IPS-11a (cell line): ENCODE data around the gene HDAC4.

ENCODE experiments used
- H3K4me3 ChIP-seq: one replicate; pipeline ENCODE4 v1.5.1; 2013; ENCODE audit warnings: low read depth, low read length, control low read depth

HDAC4 gene

GRCh38 chr2:239025951-239026461 lies 374.8 kb downstream of the HDAC4 start:
- no peak overlapping the region for H3K4me3 ChIP-seq

DNA sequence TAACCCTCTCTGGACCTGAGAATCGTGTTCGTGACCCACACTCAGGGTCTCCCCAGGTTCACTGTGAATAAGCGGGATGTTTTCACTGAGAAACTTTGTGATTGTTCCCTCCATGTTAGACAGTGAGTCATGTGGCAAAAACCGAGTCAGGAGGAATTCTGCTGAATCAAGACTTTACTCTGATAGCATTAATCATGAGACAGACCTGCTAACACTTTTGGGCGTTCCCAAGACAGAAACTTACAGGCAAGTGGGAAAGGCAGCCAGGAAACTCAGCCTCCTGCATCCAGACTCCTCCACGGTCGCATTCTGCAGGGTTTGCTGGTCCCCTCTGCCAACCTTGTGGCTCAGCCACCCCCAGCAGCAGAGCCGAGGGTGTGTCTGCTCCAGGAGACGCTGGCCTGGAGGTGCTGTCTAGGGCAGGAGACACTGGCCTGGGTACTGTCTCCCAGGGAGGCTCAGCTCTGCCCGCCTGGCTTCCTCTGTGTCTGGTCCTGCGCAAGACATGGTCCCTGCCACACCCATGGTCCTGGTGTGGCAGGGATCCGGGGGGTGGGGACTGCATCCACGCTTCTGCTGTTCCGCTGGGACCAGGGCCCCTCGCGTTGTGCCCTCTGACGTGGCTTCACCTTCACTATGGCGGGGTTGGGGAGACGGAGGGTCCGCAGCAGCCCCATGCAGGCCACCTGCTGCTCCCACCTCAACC lies 375.6 kb downstream of the HDAC4 start:
- no peak overlapping the region for H3K4me3 ChIP-seq

DNA sequence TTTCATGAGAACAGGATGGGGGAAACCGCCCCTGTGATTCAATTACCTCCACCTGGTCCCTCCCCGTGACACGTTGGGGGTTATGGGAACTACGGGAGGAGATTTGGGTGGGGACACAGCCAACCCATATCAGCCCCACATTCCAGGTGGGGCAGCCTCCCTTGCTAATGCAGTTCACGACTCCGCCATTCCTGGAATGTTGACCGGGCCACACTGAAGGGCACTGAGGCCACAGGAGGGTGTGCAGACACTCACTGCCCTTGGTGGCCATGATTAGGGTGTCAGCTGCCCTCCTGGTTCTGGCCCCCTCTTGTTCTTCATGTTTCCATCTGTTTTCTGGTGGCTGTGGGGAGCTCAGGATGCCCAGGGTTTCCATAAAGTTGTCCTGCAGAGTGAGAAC lies 376.6 kb downstream of the HDAC4 start:
- no peak overlapping the region for H3K4me3 ChIP-seq

GRCh38 chr2:239022437-239023260 lies 378.2 kb downstream of the HDAC4 start:
- no peak overlapping the region for H3K4me3 ChIP-seq

- no peak overlapping the region for H3K4me3 ChIP-seq
Measured at GRCh38 chr2:239021651-239022436, 379.0 kb downstream of the HDAC4 start.

GRCh38 chr2:239021224-239021623 lies 379.6 kb downstream of the HDAC4 start:
- no peak overlapping the region for H3K4me3 ChIP-seq

DNA sequence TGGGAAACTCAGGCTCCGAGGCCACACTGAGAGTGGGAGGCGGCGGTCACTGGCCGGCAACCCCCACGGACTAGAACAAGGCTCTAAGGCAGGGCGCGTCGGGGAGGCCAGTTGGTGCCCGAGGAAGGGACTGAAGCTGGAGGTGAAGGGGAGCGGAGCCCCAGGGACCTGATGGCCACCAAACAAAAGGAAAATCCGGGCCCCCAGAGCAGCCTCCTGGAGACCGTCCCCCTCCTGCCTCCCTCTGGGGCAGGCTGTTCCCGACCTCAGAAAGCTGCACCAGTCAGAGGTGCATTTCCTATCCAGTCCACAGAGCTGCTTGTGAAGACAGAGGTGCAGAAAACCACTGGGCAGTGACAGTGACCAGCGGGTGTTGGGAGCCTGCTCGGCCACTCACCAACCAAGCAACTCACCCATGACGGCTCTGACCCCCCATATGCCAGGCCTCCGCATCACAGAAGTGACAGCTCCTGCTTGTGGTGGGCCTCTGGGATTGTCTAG lies 380.2 kb downstream of the HDAC4 start:
- H3K4me3 ChIP-seq = no peak overlapping the region

DNA sequence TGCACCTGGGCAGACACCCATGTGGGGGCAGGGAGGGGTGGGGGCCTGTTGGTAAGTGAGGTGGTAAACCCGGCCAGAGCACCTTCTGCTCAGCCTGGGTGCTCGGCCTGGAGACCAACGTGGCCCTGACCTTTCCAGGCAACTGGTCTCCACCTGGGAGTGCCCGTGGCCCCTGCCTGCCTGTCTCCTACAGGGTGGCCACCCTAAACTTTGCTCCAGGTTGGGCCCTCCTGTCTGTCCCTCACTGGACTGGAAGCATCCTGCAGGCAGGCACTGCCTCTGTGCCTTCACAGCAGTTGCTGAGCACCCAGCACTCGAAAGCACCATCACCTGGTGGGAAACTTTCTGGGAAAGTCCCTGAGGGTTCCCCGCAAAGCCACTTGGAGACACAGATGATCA lies 381.6 kb downstream of the HDAC4 start:
- H3K4me3 ChIP-seq = no peak overlapping the region

GRCh38 chr2:239018271-239019182 lies 382.3 kb downstream of the HDAC4 start:
- H3K4me3 ChIP-seq = no peak overlapping the region

DNA sequence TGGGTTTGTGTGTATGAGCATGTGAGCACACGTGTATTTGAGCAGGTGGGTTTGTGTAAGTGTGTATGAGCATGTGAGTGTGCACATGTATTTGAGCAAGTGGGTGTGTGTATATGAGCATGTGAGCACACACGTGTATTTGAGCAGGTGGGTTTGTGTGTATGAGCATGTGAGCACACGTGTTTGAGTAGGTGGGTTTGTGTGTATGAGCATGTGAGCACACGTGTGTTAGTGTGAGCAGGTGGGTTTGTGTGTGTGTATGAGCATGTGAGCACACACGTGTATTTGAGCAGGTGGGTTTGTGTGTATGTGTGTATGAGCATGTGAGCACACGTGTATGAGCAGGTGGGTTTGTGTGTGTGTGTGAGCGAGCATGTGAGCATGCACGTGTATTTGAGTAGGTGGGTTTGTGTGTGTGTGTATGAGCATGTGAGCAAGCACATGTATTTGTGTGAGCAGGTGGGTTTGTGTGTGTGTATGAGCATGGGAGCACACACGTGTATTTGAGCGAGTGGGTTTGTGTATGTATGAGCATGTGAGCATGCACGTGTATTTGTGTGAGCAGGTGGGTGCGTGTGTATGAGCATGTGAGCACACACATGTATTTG lies 383.2 kb downstream of the HDAC4 start:
- H3K4me3 ChIP-seq = no peak overlapping the region

GRCh38 chr2:239015901-239016675 lies 384.7 kb downstream of the HDAC4 start:
- H3K4me3 ChIP-seq = no peak overlapping the region

DNA sequence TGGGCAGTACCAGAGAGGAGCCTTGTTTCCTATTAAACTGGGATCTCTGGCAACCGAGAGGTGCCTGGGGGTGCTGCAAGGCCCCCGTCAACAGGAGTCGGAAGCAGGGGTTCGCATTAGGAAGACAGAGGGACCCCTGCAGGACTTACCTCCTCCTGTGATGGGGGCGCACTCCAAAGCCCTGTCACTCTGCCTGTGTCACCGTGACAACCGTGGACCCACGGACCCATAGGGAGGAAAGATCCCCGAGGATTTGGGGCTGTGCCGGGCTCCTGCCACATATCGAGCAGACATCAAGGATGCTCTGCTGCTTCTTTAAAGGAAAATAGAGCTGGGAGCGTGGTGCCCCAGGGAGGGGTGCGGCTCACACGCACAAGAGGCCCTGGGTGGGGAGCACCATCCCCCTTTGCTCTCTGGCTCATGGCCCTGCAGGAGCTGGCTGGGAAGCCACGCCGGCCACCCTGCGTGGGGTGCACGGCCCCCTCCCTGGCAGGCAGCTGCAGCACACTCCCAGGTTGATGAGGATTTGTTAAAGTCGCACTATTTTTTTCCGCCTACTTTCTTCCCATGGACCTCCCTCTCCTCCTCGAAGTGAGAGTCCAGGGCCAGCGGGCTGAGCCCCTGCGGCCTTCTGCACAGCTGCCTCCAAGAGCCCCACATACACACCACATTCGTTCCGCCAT lies 385.5 kb downstream of the HDAC4 start:
- H3K4me3 ChIP-seq = no peak overlapping the region

DNA sequence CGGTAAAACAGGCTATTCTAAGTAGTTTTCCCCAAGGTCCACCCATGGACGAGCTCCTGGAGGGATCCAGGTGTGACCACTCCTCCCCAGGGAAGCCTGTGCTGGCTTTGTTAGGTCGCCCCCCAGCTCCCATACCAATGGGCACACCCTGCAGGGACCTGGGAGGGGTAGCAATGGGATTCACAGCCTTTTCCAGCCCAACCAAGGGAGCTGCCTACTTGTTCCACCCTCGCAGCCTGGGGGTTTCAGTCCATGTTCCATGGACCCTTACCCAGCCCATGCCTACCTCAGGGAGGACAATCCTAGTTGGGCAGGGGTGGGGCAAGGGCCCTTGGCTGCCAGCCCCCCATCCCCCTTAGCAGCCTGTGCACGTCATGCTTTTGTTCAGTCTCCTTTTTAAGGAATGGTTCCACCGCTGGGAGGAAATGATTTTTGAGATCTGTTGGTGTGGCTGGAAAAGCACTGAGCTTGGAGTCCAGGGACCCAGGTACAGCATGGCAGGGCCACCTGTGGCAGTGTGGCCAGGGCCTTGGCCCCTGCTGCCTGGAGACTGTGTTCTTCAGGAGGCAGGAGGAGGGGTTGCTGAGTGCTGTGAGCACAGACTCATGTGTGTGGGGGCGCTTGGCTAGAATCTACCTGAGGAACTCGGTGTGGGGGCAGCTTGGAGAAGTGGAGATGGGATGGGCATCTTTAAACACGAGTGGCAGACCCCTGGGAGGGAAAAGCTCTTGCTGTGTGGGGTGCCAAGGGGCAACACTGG lies 386.2 kb downstream of the HDAC4 start:
- no peak overlapping the region for H3K4me3 ChIP-seq

DNA sequence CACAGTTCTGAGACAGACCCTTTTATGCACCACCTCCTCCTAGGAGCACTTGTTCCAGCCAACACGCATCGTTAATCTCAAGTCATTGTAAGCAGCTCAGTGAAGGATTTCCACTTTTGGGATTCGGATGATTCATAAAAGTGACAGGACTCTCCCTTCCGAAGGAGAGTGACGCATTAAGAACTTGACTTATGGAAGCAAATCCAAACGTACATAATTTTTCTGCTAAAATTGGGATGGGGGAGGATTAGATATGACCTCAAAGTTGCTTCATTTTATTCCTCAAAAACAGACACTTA lies 387.2 kb downstream of the HDAC4 start:
- H3K4me3 ChIP-seq = no peak overlapping the region

- no peak overlapping the region for H3K4me3 ChIP-seq
Measured at GRCh38 chr2:239012936-239013677, 387.7 kb downstream of the HDAC4 start.

DNA sequence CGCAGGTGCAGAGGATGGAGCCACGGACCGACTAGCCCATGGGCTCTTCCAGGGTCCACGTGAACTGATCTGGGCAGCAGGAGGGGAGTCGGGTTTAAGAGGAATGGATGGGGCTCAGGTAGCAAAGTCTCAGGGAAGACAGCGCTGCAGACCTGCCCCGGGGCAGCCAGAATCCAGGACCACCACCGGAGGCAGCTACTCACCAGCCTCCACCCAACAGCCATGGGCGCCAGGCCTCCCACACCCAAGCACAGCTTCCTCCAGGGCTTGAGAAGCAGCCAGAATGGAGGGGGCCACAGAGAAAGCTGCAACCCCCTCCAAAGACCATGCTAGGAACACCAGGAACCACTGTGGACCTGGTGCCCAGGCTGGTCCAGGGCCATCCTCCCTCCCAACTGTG lies 388.6 kb downstream of the HDAC4 start:
- no peak overlapping the region for H3K4me3 ChIP-seq

- no peak overlapping the region for H3K4me3 ChIP-seq
Measured at GRCh38 chr2:239009589-239009961, 391.2 kb downstream of the HDAC4 start.
